ENCODE measurements around the gene TFIP11.

DNA sequence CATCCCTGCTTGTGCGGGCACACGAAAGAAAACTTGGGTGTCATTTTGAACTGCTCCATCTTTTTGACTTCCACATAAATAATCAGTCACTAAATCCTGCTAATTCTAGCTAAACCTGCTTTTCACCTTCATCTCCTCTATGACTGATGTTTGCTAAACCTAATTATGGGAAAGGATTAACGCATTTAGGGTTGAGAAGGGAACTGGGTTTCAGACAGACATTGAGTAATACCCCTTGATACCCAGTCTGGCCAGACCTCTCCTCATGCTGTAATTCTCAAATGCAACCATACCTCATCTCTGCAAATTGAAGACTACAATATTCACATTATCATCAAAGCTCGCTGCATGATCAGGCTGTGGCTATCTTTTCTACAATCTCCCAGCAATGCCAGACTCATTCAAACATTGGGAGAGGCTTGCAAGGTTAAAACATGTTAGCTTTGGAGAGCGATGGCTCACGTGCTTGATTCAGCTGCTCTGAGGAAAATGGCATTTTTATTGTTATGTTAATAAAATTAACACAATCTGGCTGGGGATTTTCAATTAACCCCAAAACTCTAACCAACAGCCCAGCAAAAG is 31.1 kb downstream of the TFIP11 start:
- TF ChIP-seq ZNF557 (CRISPR knock-in tag; IDR thresholded peaks at IDR 0.05), result no peak
- no peak for TF ChIP-seq EZH2 (conservative IDR thresholded peaks at IDR 0.05; ENCODE audit: low read depth, low read length)

Data from HepG2 (cell line).